HG03575 (cell line): ENCODE results near the gene VAPA.

ENCODE experiments used
- ATAC-seq: cut with Tn5 transposase; IDR thresholded peaks from one replicate; pipeline ENCODE4 v1.9.1; 2021; ENCODE audit not compliant: unreplicated experiment, insufficient number of reproducible peaks, low FRiP score; ENCODE audit errors: extremely low read depth

Gene VAPA

GRCh38 chr18:9958861-9959399, 45.1 kb downstream of the VAPA start:
- ATAC-seq = no peak

GRCh38 chr18:9959564-9959963, 45.7 kb downstream of the VAPA start:
- ATAC-seq = no peak

GRCh38 chr18:9960258-9960904, 46.6 kb downstream of the VAPA start:
- ATAC-seq = no peak

- no peak for ATAC-seq
Measured at GRCh38 chr18:9961041-9961440, 47.2 kb downstream of the VAPA start.

- no peak for ATAC-seq
Measured at GRCh38 chr18:9965711-9966624, 52.2 kb downstream of the VAPA start.

- no peak for ATAC-seq
Measured at GRCh38 chr18:9968081-9968848, 54.4 kb downstream of the VAPA start.

- ATAC-seq = no peak
Measured at GRCh38 chr18:9969247-9969646, 55.4 kb downstream of the VAPA start.

- no peak for ATAC-seq
Measured at GRCh38 chr18:9971313-9971920, 57.6 kb downstream of the VAPA start.

GRCh38 chr18:9973470-9973869, 59.7 kb downstream of the VAPA start:
- no peak for ATAC-seq

- ATAC-seq = no peak
Measured at GRCh38 chr18:9974279-9974915, 60.6 kb downstream of the VAPA start.

- no peak for ATAC-seq
Measured at GRCh38 chr18:9975658-9976057, 61.8 kb downstream of the VAPA start.

GRCh38 chr18:9982711-9983110, 68.9 kb downstream of the VAPA start:
- no peak for ATAC-seq

- no peak for ATAC-seq
Measured at GRCh38 chr18:9984080-9984479, 70.3 kb downstream of the VAPA start.

GRCh38 chr18:9985641-9986040, 71.8 kb downstream of the VAPA start:
- no peak for ATAC-seq

GRCh38 chr18:9986156-9986930, 72.5 kb downstream of the VAPA start:
- no peak for ATAC-seq

GRCh38 chr18:9987345-9987744, 73.5 kb downstream of the VAPA start:
- ATAC-seq = no peak

- no peak for ATAC-seq
Measured at GRCh38 chr18:9987931-9988330, 74.1 kb downstream of the VAPA start.

- no peak for ATAC-seq
Measured at GRCh38 chr18:9988665-9989064, 74.8 kb downstream of the VAPA start.
